ENCODE measurements around the gene THAP12.

The THAP12 gene

GRCh38 chr11:76368490-76368889 is 12.4 kb downstream of the THAP12 start:
- Mint-ChIP-seq H3K27me3 (no peaks in the 10 kb centered on the region), H3K27ac (peak overlapping the region in 1 of 2 donors; percentile 52), H3K36me3 (ENCODE audit: insufficient read depth) (peaks cover 23% of the 10 kb centered on the region), H3K4me1 (ENCODE audit: low read depth in 2 of 2) (peaks cover 34 to 50% of the 10 kb centered on the region in 2 donors), H3K4me3 (no peak overlapping the region), H3K9me3 (no peaks in the 10 kb centered on the region)
- no peak for ATAC-seq (replicated peaks)
- DNase-seq: no peak

GRCh38 chr11:76365038-76365679 is 15.8 kb downstream of the THAP12 start:
- H3K27me3 Mint-ChIP-seq: no peaks in the 10 kb centered on the region
- peaks cover 26% of the 10 kb centered on the region for H3K36me3 Mint-ChIP-seq (ENCODE audit: insufficient read depth)
- DNase-seq (no peak), ATAC-seq (replicated peaks) (no peak)
- no peaks in the 10 kb centered on the region for H3K9me3 Mint-ChIP-seq
- peak overlapping the region in 1 of 2 donors; percentile 91 for H3K27ac Mint-ChIP-seq
- H3K4me1 Mint-ChIP-seq (ENCODE audit: low read depth in 2 of 2): peaks cover 27 to 50% of the 10 kb centered on the region in 2 donors
- no peak overlapping the region for H3K4me3 Mint-ChIP-seq

- Mint-ChIP-seq H3K27ac (peak overlapping the region in 1 of 2 donors; percentile 52), H3K36me3 (ENCODE audit: insufficient read depth) (peaks cover 46% of the 10 kb centered on the region), H3K27me3 (no peaks in the 10 kb centered on the region)
These were observed 18.2 kb downstream of the THAP12 start for GRCh38 chr11:76362716-76363115.

GRCh38 chr11:76361776-76362175 is 19.2 kb downstream of the THAP12 start:
- ATAC-seq (replicated peaks) (no peak), DNase-seq (no peak)
- Mint-ChIP-seq H3K27me3 (no peaks in the 10 kb centered on the region), H3K27ac (no peak overlapping the region), H3K36me3 (ENCODE audit: insufficient read depth) (peaks cover 48% of the 10 kb centered on the region), H3K9me3 (no peaks in the 10 kb centered on the region), H3K4me1 (ENCODE audit: low read depth in 2 of 2) (peaks cover 10 to 34% of the 10 kb centered on the region in 2 donors), H3K4me3 (no peak overlapping the region)

More at GRCh38 chr11:76362716-76363115, 18.2 kb downstream of the THAP12 start:
- no peak overlapping the region for H3K4me3 Mint-ChIP-seq
- ATAC-seq (replicated peaks) (no peak), DNase-seq (no peak)
- no peaks in the 10 kb centered on the region for H3K9me3 Mint-ChIP-seq
- H3K4me1 Mint-ChIP-seq (ENCODE audit: low read depth in 2 of 2): peaks cover 11 to 37% of the 10 kb centered on the region in 2 donors

- Mint-ChIP-seq H3K4me1 (ENCODE audit: low read depth in 2 of 2) (peaks cover 10 to 34% of the 10 kb centered on the region in 2 donors), H3K4me3 (no peak overlapping the region), H3K27me3 (no peaks in the 10 kb centered on the region), H3K36me3 (ENCODE audit: insufficient read depth) (peaks cover 47% of the 10 kb centered on the region), H3K9me3 (no peaks in the 10 kb centered on the region), H3K27ac (no peak overlapping the region)
- DNase-seq (no peak), ATAC-seq (replicated peaks) (no peak)
These were observed 19.6 kb downstream of the THAP12 start for GRCh38 chr11:76361374-76361773.

GRCh38 chr11:76355172-76355571 is 25.8 kb downstream of the THAP12 start:
- Mint-ChIP-seq H3K4me1 (ENCODE audit: low read depth in 2 of 2) (peaks cover 0 to 15% of the 10 kb centered on the region in 2 donors), H3K27ac (peak overlapping the region in 1 of 2 donors; percentile 64), H3K9me3 (peaks cover 0 to 11% of the 10 kb centered on the region in 2 donors), H3K36me3 (ENCODE audit: insufficient read depth) (peaks cover 69% of the 10 kb centered on the region), H3K4me3 (no peak overlapping the region), H3K27me3 (no peaks in the 10 kb centered on the region)
- DNase-seq: no peak
- ATAC-seq (replicated peaks): no peak

GRCh38 chr11:76348348-76348747 is 32.6 kb downstream of the THAP12 start:
- ATAC-seq (replicated peaks) (no peak), DNase-seq (no peak)
- Mint-ChIP-seq H3K9me3 (no peaks in the 10 kb centered on the region), H3K27me3 (no peaks in the 10 kb centered on the region), H3K4me3 (no peak overlapping the region), H3K36me3 (ENCODE audit: insufficient read depth) (peaks cover 26% of the 10 kb centered on the region), H3K27ac (no peak overlapping the region), H3K4me1 (ENCODE audit: low read depth in 2 of 2) (peaks cover 2 to 4% of the 10 kb centered on the region in 2 donors)

GRCh38 chr11:76347466-76347865 is 33.5 kb downstream of the THAP12 start:
- DNase-seq (no peak), ATAC-seq (replicated peaks) (no peak)
- Mint-ChIP-seq H3K27me3 (no peaks in the 10 kb centered on the region), H3K4me3 (no peak overlapping the region), H3K4me1 (ENCODE audit: low read depth in 2 of 2) (peaks cover 0 to 2% of the 10 kb centered on the region in 2 donors), H3K27ac (no peak overlapping the region), H3K9me3 (no peaks in the 10 kb centered on the region), H3K36me3 (ENCODE audit: insufficient read depth) (peaks cover 17% of the 10 kb centered on the region)

GRCh38 chr11:76339221-76339620 is 41.7 kb downstream of the THAP12 start:
- Mint-ChIP-seq H3K4me1 (ENCODE audit: low read depth in 2 of 2) (peaks cover 0 to 8% of the 10 kb centered on the region in 2 donors), H3K27ac (peak overlapping the region in 1 of 2 donors; percentile 30), H3K4me3 (no peak overlapping the region), H3K27me3 (no peaks in the 10 kb centered on the region), H3K9me3 (no peaks in the 10 kb centered on the region), H3K36me3 (ENCODE audit: insufficient read depth) (peaks cover 4% of the 10 kb centered on the region)
- ATAC-seq (replicated peaks) (peak; percentile 44), DNase-seq (no peak)

- Mint-ChIP-seq H3K27me3 (no peaks in the 10 kb centered on the region), H3K4me1 (ENCODE audit: low read depth in 2 of 2) (peaks cover 0 to 8% of the 10 kb centered on the region in 2 donors), H3K9me3 (no peaks in the 10 kb centered on the region), H3K4me3 (no peak overlapping the region), H3K27ac (no peak overlapping the region), H3K36me3 (ENCODE audit: insufficient read depth) (peaks cover 4% of the 10 kb centered on the region)
- DNase-seq: no peak
- ATAC-seq (replicated peaks): no peak
These were observed 43.0 kb downstream of the THAP12 start for GRCh38 chr11:76337923-76338322.

GRCh38 chr11:76337469-76337868 is 43.5 kb downstream of the THAP12 start:
- peaks cover 0 to 8% of the 10 kb centered on the region in 2 donors for H3K4me1 Mint-ChIP-seq (ENCODE audit: low read depth in 2 of 2)
- ATAC-seq (replicated peaks) (no peak), DNase-seq (no peak)
- peaks cover 4% of the 10 kb centered on the region for H3K36me3 Mint-ChIP-seq (ENCODE audit: insufficient read depth)
- no peak overlapping the region for H3K27ac Mint-ChIP-seq
- no peaks in the 10 kb centered on the region for H3K27me3 Mint-ChIP-seq
- H3K9me3 Mint-ChIP-seq: no peaks in the 10 kb centered on the region
- H3K4me3 Mint-ChIP-seq: no peak overlapping the region

- H3K4me1 Mint-ChIP-seq (ENCODE audit: low read depth in 2 of 2): peaks cover 0 to 8% of the 10 kb centered on the region in 2 donors
- H3K36me3 Mint-ChIP-seq (ENCODE audit: insufficient read depth): peaks cover 4% of the 10 kb centered on the region
- H3K9me3 Mint-ChIP-seq: no peaks in the 10 kb centered on the region
- no peaks in the 10 kb centered on the region for H3K27me3 Mint-ChIP-seq
- no peak for DNase-seq
- no peak overlapping the region for H3K27ac Mint-ChIP-seq
- ATAC-seq (replicated peaks): no peak
- no peak overlapping the region for H3K4me3 Mint-ChIP-seq
These were observed 44.3 kb downstream of the THAP12 start for GRCh38 chr11:76336597-76336996.

- Mint-ChIP-seq H3K4me3 (no peak overlapping the region), H3K27me3 (no peaks in the 10 kb centered on the region), H3K4me1 (ENCODE audit: low read depth in 2 of 2) (peaks cover 0 to 8% of the 10 kb centered on the region in 2 donors), H3K27ac (no peak overlapping the region), H3K9me3 (no peaks in the 10 kb centered on the region), H3K36me3 (ENCODE audit: insufficient read depth) (peaks cover 4% of the 10 kb centered on the region)
- peak; percentile 33 for ATAC-seq (replicated peaks)
- no peak for DNase-seq
These were observed 45.1 kb downstream of the THAP12 start for GRCh38 chr11:76335842-76336241.

GRCh38 chr11:76334826-76335389 is 46.0 kb downstream of the THAP12 start:
- Mint-ChIP-seq H3K9me3 (no peaks in the 10 kb centered on the region), H3K4me1 (ENCODE audit: low read depth in 2 of 2) (peaks cover 0 to 8% of the 10 kb centered on the region in 2 donors)

More at GRCh38 chr11:76334826-76335389, 46.0 kb downstream of the THAP12 start:
- H3K27me3 Mint-ChIP-seq: no peaks in the 10 kb centered on the region
- H3K27ac Mint-ChIP-seq: no peak overlapping the region
- peaks cover 4% of the 10 kb centered on the region for H3K36me3 Mint-ChIP-seq (ENCODE audit: insufficient read depth)
- no peak overlapping the region for H3K4me3 Mint-ChIP-seq
- no peak for DNase-seq
- ATAC-seq (replicated peaks): no peak

Data from effector memory CD8-positive, alpha-beta T cell (primary cell).